NB4 (cell line): ENCODE results near the gene PTPN6.

Experiments used
- DNase-seq: peaks from one replicate; pipeline ENCODE4 v3.0.0; 2010; ENCODE audit warnings: low read depth
- H3K4me3 ChIP-seq: one replicate; pipeline ENCODE4 v1.5.1; 2011; ENCODE audit warnings: mild to moderate bottlenecking, low read depth, low read length, moderate library complexity
- MYC ChIP-seq: IDR thresholded peaks from 2 replicates; pipeline ENCODE4 v1.6.1; 2011; ENCODE audit warnings: low read depth, low read length
- POLR2A ChIP-seq: IDR thresholded peaks from 2 replicates; pipeline ENCODE4 v1.6.1; 2011; ENCODE audit warnings: mild to moderate bottlenecking; ENCODE audit not compliant: insufficient read length; ENCODE audit errors: extremely low read depth
- TF ChIP-seq, protein P1 (sequence below): IDR thresholded peaks from one replicate; pipeline ENCODE4 v1.5.1; 2012; ENCODE audit warnings: low read depth, low read length
- TF ChIP-seq, protein P2 (sequence below): IDR thresholded peaks from 2 replicates; pipeline ENCODE4 v1.6.1; 2011; ENCODE audit warnings: low read depth, low read length

PTPN6 gene

GRCh38 chr12:6961278-6961694 is 10.1 kb downstream of the PTPN6 start:
- peak; percentile 87 for DNase-seq
- TF ChIP-seq POLR2A (no peak), MYC (peak; percentile 95)
- TF ChIP-seq, protein P1, sequence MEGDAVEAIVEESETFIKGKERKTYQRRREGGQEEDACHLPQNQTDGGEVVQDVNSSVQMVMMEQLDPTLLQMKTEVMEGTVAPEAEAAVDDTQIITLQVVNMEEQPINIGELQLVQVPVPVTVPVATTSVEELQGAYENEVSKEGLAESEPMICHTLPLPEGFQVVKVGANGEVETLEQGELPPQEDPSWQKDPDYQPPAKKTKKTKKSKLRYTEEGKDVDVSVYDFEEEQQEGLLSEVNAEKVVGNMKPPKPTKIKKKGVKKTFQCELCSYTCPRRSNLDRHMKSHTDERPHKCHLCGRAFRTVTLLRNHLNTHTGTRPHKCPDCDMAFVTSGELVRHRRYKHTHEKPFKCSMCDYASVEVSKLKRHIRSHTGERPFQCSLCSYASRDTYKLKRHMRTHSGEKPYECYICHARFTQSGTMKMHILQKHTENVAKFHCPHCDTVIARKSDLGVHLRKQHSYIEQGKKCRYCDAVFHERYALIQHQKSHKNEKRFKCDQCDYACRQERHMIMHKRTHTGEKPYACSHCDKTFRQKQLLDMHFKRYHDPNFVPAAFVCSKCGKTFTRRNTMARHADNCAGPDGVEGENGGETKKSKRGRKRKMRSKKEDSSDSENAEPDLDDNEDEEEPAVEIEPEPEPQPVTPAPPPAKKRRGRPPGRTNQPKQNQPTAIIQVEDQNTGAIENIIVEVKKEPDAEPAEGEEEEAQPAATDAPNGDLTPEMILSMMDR = no peak
- TF ChIP-seq, protein P2, sequence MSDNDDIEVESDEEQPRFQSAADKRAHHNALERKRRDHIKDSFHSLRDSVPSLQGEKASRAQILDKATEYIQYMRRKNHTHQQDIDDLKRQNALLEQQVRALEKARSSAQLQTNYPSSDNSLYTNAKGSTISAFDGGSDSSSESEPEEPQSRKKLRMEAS = peak; percentile 92
- H3K4me3 ChIP-seq = peak overlapping the region; percentile 44

GRCh38 chr12:6961695-6962284 is 10.6 kb downstream of the PTPN6 start:
- DNase-seq = peak; percentile 89
- peak overlapping the region; percentile 44 for H3K4me3 ChIP-seq
- TF ChIP-seq MYC = no peak
- peak; percentile 18 for TF ChIP-seq POLR2A
- TF ChIP-seq, protein P2 = no peak
- TF ChIP-seq, protein P1 = peak; percentile 47

- TF ChIP-seq, protein P1 = no peak
- TF ChIP-seq, protein P2 = no peak
- TF ChIP-seq POLR2A (no peak), MYC (no peak)
- DNase-seq = no peak
- no peak overlapping the region for H3K4me3 ChIP-seq
Measured at GRCh38 chr12:6962285-6963015, 11.3 kb downstream of the PTPN6 start.

DNA sequence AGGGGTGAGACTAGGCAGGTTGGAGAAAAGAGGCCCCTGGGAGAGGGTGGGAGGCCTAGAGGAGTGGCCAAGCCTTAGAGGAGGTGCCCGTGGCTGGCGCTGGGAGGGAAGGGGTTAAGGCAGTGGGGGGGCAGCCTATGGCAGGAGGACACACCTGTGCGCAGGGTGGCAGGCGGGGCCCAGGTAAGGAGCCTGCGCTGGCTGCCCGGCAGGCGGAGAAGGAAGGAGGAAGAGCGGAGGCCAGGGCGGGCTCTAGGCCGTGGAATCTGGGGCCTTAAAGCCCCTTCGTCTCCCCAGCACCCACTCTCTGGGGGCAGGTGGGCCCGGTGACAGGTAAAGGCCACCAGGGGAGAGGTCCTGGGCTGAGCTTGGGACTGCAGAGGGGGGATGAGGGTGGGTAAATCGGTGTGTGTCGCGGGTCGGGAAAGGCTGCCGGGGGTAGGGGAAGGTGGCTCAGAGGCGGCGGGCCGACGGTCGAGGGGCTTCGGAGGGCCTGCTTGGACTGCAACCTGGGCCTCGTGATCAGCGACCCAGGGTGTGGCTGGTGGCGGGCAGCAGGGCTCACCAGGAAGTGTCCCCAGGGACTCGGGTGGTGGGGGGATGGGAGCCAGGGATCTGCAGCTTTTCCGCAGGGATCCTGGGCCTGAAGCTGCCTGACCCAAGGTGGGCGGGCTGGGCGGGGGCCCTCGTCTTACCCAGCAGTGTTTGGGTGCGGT is 12.0 kb downstream of the PTPN6 start:
- DNase-seq = no peak
- no peak overlapping the region for H3K4me3 ChIP-seq
- TF ChIP-seq, protein P1 = no peak
- TF ChIP-seq MYC (no peak), POLR2A (no peak)
- TF ChIP-seq, protein P2 = no peak

DNA sequence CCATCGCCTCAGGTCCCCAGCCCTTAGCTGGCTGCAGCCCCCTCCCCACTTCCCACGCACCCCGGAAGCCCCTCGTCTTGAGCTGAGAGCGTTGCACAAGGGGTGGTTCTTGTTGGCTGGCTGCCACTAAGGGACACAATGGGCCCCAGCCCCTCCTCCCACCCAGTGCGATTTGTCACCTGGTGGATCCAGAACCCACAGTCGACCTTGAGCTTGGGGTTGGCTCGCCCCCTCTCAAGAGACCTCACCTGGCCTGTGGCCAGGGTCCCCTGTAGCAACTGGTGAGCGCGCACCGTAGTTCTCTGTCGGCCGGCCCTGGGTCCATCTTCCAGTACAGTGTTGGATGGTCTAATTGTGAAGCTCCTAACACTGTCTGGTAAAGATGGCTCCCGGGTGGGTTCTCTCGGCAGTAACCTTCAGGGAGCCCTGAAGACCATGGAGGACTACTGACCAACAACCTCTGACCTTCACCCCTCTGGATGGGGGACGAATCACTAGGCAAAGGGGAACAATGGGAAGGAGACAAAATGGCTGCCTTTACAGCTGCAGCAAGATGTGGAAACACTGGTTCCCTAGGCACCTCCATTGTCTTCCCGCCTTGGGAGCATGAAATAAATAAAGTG is 12.7 kb downstream of the PTPN6 start:
- TF ChIP-seq, protein P2 = no peak
- no peak for TF ChIP-seq POLR2A
- no peak for TF ChIP-seq MYC
- TF ChIP-seq, protein P1 = no peak
- DNase-seq = no peak
- no peak overlapping the region for H3K4me3 ChIP-seq
